K562 (cell line): ENCODE data around the gene ATP5MK. TPM values are rescaled to one million over a fixed set of nuclear protein-coding genes. Genes with fewer than 3 reads are reported as not detected.

Experiments used
- ARID2 ChIP-seq: fragments of 450-650 bp; IDR thresholded peaks from 2 replicates; pipeline ENCODE4 v1.6.1; 2017; ENCODE audit warnings: antibody characterized with exemption, mild to moderate bottlenecking
- CBFB ChIP-seq: sonication (generic); formaldehyde crosslinking; IDR thresholded peaks from 2 replicates; pipeline ENCODE4 v1.4.0; 2020; ENCODE audit warnings: mild to moderate bottlenecking, missing genetic modification reagents
- DIDO1 ChIP-seq: fragments of 450-650 bp; IDR thresholded peaks from 2 replicates; pipeline ENCODE4 v1.6.1; 2016; ENCODE audit warnings: low read depth, missing biosample characterization, missing genetic modification characterization
- HNRNPUL1 ChIP-seq: fragments of 200-400 bp; formaldehyde crosslinking; IDR thresholded peaks from 2 replicates; pipeline ENCODE4 v1.6.1; 2017; ENCODE audit warnings: low read length
- KDM1A ChIP-seq, 2 experiments: fragments of 450-650 bp; IDR thresholded peaks; 2 replicates each; pipeline ENCODE4 v1.6.1; 2016; ENCODE audit warnings: mild to moderate bottlenecking in 2 of 2
- L3MBTL2 ChIP-seq: fragments of 450-650 bp; IDR thresholded peaks from 2 replicates; pipeline ENCODE4 v1.6.1; 2016; ENCODE audit warnings: mild to moderate bottlenecking, moderate library complexity
- NFYB ChIP-seq: IDR thresholded peaks from 2 replicates; pipeline ENCODE4 v1.6.1; 2011; ENCODE audit warnings: mild to moderate bottlenecking, moderate library complexity; ENCODE audit not compliant: insufficient read length; ENCODE audit errors: extremely low read depth
- PCBP2 ChIP-seq: fragments of 200-400 bp; formaldehyde crosslinking; IDR thresholded peaks from 2 replicates; pipeline ENCODE4 v1.6.1; 2018; ENCODE audit warnings: low read length, low read depth, mild to moderate bottlenecking, moderate library complexity; ENCODE audit not compliant: poor library complexity, severe bottlenecking
- PHTF2 ChIP-seq: fragments of 250-450 bp; sonication (Bioruptor Pico); IDR thresholded peaks from 2 replicates; pipeline ENCODE4 v1.5.0; 2021; ENCODE audit warnings: mild to moderate bottlenecking
- REST ChIP-seq, 2 experiments: fragments of 450-650 bp; formaldehyde crosslinking in 1 of 2; IDR thresholded peaks; 2 replicates each; pipeline versions ENCODE4 v1.4.0 to v1.6.1; 2014 to 2020; ENCODE audit warnings: mild to moderate bottlenecking in 2 of 2, borderline replicate concordance in 1 of 2, low read depth in 1 of 2
- THRA ChIP-seq: fragments of 450-650 bp; IDR thresholded peaks from 2 replicates; pipeline ENCODE4 v1.6.1; 2017; ENCODE audit warnings: mild to moderate bottlenecking, moderate library complexity
- U2AF2 ChIP-seq: fragments of 200-400 bp; formaldehyde crosslinking; optimal IDR thresholded peaks from 2 replicates; pipeline ENCODE3; 2017; ENCODE audit warnings: low read depth, mild to moderate bottlenecking, low read length
- ZKSCAN8 ChIP-seq: fragments of 200-800 bp; sonication (Bioruptor generic); IDR thresholded peaks from 2 replicates; pipeline ENCODE4 v1.6.1; 2016; ENCODE audit warnings: missing genetic modification characterization, missing compliant biosample characterization
- ZNF212 ChIP-seq: fragments of 450-650 bp; formaldehyde crosslinking; IDR thresholded peaks from 2 replicates; pipeline ENCODE4 v1.4.0; 2020; ENCODE audit warnings: mild to moderate bottlenecking
- ZNF561 ChIP-seq: fragments of 450-650 bp; formaldehyde crosslinking; conservative IDR thresholded peaks from 2 replicates; pipeline ENCODE4 v1.4.0; 2020; ENCODE audit warnings: mild to moderate bottlenecking, moderate library complexity
- polyA plus RNA-seq, 8 experiments: library from polyadenylated mRNA; depleted of rRNA in 4 of 8; stranded (reverse) in 5 of 8; unstranded in 3 of 8; fragments of >200 nt; fragmentation: Nextera tagmentation in 2 of 8; fragmentation: Illumina TruSeq in 1 of 8; extraction: Ambion mirVana in 2 of 8; extraction: Trizol in 1 of 8; gene quantifications; 2 replicates each; pipeline versions ENCODE4 v1.2.1 to v1.2.3, GENCODE V29; 2011 to 2014; ENCODE audit warnings: inconsistent platforms in 1 of 8, missing spikeins in 1 of 8
- total RNA-seq, 7 experiments: library from RNA; depleted of rRNA in 6 of 7; stranded (reverse); fragments of >200 nt in 6 of 7; fragmentation: Illumina TruSeq in 2 of 7; extraction: Trizol in 2 of 7; gene quantifications; 2 replicates each; pipeline versions ENCODE4 v1.2.1 to v1.2.3, GENCODE V29; 2011 to 2021; ENCODE audit warnings: low replicate concordance in 1 of 7

ATP5MK gene
- total and polyA plus RNA-seq, 9 of the 15 experiments (the other 6 are each of a cell fraction or from before 2014, with no cell fraction given), result 182 to 1,810 (median 741) TPM

DNA sequence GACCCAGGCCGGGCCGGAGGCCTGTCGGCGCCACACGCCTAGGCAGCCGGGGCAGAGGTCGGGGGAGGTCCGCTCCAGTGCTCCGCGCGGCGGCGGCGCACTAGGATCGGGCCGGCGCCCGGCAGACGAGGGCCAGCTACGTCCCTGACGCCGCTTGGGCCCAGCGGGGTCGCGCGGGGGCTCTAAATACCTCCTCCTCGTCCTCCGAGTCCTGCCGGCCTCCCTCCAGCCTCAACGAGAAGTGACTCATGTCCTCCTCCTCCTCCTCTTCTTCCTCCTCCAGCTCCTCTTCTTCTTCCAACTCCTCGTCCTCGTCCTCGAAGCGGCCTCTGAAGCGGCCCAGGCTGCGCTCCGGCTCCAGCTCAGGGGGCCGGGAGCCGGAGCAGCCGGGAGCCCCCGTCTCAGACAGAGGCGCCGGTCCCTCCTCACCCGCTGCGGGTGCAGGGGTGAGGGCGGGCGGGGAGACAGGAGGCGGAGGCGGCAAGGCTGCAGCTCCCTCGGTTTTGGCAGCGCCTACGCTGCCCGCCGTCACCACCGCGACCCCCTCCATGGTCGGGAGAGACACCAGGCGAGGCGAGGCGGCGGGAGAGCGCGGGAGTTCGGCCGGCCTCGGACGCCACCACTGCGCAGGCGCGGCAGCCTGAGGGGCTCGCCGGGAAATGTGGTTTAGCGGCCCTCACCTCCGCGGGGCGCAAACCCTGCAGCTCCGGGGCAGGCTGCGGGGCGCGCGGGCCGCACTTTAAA is 45.6 kb downstream of the ATP5MK start, which contains the start of gene PCGF6 (continued):
- no peak for TF ChIP-seq REST (IDR thresholded peaks at IDR 0.05; ENCODE audit: borderline replicate concordance)
- TF ChIP-seq REST (CRISPR knock-in tag; IDR thresholded peaks at IDR 0.05; ENCODE audit: low read depth), result no peak
- no peak for TF ChIP-seq NFYB
- TF ChIP-seq CBFB (CRISPR knock-in tag), result no peak
- no peak for TF ChIP-seq PHTF2 (CRISPR knock-in tag)
- TF ChIP-seq ZKSCAN8 (CRISPR knock-in tag), result no peak
- TF ChIP-seq HNRNPUL1, result no peak
- peak in 1 of 2 experiments; percentile 4; a peak in 1 of 4 replicates for TF ChIP-seq KDM1A (IDR thresholded peaks at IDR 0.05)
- no peak for TF ChIP-seq ZNF561
- no peak for TF ChIP-seq PCBP2
- TF ChIP-seq ARID2, result no peak
- no peak for TF ChIP-seq U2AF2
- peak; percentile 76; the same call in 1 of the 2 replicates for TF ChIP-seq L3MBTL2
- no peak for TF ChIP-seq DIDO1 (tag)
- no peak for TF ChIP-seq ZNF212 (CRISPR knock-in tag)
- TF ChIP-seq THRA, result no peak
